Central memory CD8-positive, alpha-beta T cell (primary cell): Measurements from ENCODE around the gene KDM5A.
"Not testable (repeated sequence)": the region's sequence is repeated elsewhere in the genome, so short reads cannot be mapped to it uniquely, and the experiment has no call there.

Experiments used
- ATAC-seq: fragments of 150-1000 bp; cut with Tn5 transposase; replicated peaks from 2 replicates; pipeline ENCODE4 v1.10.0; 2022; ENCODE audit warnings: mild to moderate bottlenecking, moderate FRiP score, moderate number of reproducible peaks; ENCODE audit not compliant: poor library complexity, severe bottlenecking; ENCODE audit errors: extremely low read depth
- DNase-seq, 2 donors: peaks; one replicate each; pipeline ENCODE4 v3.0.0; 2021; ENCODE audit warnings: low spot score in 2 of 2
- H3K27ac Mint-ChIP-seq: one replicate; pipeline ENCODE4 v1.8.0; 2022; ENCODE audit warnings: low read depth, mild to moderate bottlenecking, moderate library complexity, mixed read lengths
- H3K27me3 Mint-ChIP-seq: one replicate; pipeline ENCODE4 v1.8.0; 2022; ENCODE audit warnings: mixed read lengths
- H3K36me3 Mint-ChIP-seq: one replicate; pipeline ENCODE4 v1.8.0; 2022; ENCODE audit warnings: mild to moderate bottlenecking, moderate library complexity, mixed read lengths; ENCODE audit not compliant: insufficient read depth
- H3K4me1 Mint-ChIP-seq: one replicate; pipeline ENCODE4 v1.8.0; 2022; ENCODE audit warnings: mixed read lengths
- H3K4me3 Mint-ChIP-seq: one replicate; pipeline ENCODE4 v1.8.0; 2022; ENCODE audit warnings: mild to moderate bottlenecking, moderate library complexity, mixed read lengths
- H3K9me3 Mint-ChIP-seq: one replicate; pipeline ENCODE4 v1.8.0; 2022; ENCODE audit warnings: mixed read lengths

KDM5A gene

DNA sequence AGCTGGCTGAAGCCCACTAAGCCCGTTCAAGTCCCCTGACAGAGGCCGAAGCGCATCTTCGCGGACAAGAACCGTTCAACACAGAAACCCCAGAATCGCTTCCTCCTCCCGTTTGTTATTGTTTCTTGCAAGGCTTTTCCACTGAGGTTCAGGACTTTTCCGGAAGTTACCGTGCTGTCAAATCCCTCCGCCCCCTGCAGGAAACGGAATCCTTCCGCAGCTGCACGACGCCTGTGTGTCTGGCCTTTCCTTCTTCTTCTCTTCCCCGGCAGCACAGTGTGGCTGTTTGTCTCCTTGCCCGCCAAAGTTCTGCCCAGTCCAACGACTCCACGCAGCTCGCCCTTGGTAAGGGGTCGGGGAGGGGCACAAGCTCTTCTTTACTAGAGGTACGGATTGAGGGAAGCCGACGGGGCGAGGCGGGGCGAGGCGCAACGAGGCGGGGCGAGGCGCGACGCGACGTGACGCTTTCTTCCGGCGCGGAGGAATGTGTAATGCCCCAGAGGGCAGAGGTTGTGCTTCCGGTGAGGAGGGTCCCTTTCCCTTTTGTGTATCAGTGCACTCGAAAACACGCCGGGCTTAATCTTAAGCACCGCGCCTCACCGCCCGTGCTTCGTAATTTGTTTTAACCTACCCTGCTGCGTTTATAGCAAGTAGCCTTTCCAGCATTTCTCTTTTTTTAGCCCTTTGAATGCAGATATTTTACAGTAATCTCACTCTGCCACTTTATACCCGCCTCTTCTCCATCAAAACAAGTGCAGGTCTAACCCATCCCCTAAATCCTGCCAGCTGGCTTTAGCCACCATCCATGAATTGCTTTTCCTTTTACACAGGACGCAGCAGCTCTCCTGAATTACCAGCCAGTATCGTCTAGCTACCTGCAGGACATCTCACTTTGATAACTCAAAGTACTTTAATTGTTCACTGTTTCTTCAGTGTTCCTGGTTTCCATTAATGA lies at the start of gene KDM5A:
TSS of gene KDM5A (minus strand) at position 179 of the 955 bp plus-strand sequence. CDS start 229 bp downstream, outside the sequence.
- ATAC-seq, result peak; percentile 85
- peaks cover 33% of the 10 kb centered on the region for H3K36me3 Mint-ChIP-seq
- DNase-seq, result peak; percentile 83 to 92
- peaks cover 28% of the 10 kb centered on the region for H3K4me1 Mint-ChIP-seq
- H3K27me3 Mint-ChIP-seq, result no peaks in the 10 kb centered on the region
- H3K27ac Mint-ChIP-seq, result peak within 1 kb of the TSS; percentile 97
- no peaks in the 10 kb centered on the region for H3K9me3 Mint-ChIP-seq
- H3K4me3 Mint-ChIP-seq, result peak within 1 kb of the TSS; percentile 90

DNA sequence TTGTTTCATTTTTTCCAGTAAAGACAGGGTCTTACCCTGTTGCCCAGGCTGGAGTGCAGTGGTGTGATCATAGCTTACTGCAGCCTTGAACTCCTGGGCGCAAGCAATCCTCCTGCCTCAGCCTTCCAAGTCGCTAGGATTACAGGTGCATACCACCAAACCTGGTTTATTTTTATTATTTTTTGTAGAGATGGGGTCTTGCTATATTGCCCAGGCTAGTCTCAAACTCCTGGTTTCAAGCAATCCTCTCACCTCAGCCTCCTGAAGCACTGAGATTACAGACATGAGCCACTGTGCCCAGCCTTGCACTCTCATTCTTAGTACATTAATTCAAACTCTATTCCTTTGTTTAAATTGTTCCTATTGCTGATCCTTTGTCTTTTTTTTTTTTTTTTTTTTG lies 46.6 kb upstream of the KDM5A start:
- not testable (repeated sequence) for H3K9me3 Mint-ChIP-seq, DNase-seq, H3K27me3 Mint-ChIP-seq, ATAC-seq, H3K4me3 Mint-ChIP-seq, H3K4me1 Mint-ChIP-seq, H3K27ac Mint-ChIP-seq
- H3K36me3 Mint-ChIP-seq, result peaks cover 32% of the 10 kb centered on the region

DNA sequence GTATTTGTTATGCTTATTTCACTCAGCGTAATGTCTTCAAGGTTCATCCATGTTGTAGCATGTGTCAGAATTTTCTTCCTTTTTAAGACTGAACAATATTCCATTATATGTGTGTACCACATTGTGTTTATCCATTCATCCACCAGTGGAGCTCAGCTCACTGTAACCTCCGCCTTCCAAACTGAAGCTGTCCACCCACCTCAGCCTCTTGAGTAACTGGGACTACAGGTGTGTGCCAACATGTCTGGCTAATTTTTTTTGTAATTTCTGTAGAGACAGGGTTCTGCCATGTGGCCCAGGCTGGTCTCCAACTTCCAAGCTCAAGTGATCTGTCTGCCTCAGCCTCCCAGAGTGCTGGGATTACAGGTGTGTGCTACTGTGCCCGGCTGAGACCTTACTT lies 33.4 kb upstream of the KDM5A start:
- DNase-seq, result no peak
- H3K36me3 Mint-ChIP-seq, result peaks cover 22% of the 10 kb centered on the region
- no peaks in the 10 kb centered on the region for H3K27me3 Mint-ChIP-seq
- no peak overlapping the region for H3K4me3 Mint-ChIP-seq
- H3K4me1 Mint-ChIP-seq, result no peaks in the 10 kb centered on the region
- H3K27ac Mint-ChIP-seq, result no peak overlapping the region
- no peak for ATAC-seq
- no peaks in the 10 kb centered on the region for H3K9me3 Mint-ChIP-seq

DNA sequence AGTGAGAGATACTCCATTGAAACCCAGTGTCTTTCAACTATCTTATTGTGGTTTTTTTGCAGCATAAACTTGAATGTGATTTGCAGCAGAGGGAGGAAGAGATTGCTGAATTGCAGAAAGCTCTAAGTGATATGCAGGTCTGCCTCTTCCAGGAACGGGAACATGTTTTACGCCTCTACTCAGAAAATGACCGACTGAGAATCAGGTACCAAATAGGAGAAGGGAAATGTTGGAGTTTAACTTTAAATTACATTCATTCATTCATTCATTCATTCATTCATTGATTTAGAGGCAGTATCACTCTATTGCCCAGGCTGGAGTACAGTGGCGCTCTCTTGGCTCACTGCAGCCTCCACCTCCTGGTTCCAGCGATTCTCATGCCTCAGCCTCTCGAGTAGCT lies 29.3 kb upstream of the KDM5A start:
- DNase-seq (no peak), ATAC-seq (no peak)
- Mint-ChIP-seq H3K4me3 (no peak overlapping the region), H3K4me1 (no peaks in the 10 kb centered on the region), H3K9me3 (no peaks in the 10 kb centered on the region), H3K27ac (no peak overlapping the region), H3K36me3 (peaks cover 25% of the 10 kb centered on the region), H3K27me3 (no peaks in the 10 kb centered on the region)

DNA sequence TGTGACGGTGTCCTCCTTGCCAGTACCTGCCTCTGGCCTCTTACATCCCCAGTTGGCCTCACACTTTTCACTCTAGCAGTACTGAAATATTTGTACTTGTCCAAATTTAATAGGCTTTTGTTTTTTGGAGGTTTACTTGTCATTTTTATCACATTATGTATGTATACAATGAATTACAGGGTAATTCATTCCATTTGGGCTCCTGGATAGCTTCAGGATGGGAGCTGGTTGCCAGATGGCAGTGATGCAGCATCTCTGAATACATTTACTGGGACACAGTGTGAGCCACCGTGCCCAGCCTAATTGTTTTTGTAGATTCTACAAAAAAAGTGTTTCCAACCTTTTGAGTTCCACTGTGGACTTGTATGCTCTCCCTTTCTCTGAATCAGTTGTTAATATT lies 25.7 kb upstream of the KDM5A start:
- no peaks in the 10 kb centered on the region for H3K9me3 Mint-ChIP-seq
- DNase-seq (no peak), ATAC-seq (no peak)
- no peaks in the 10 kb centered on the region for H3K4me1 Mint-ChIP-seq
- no peaks in the 10 kb centered on the region for H3K27me3 Mint-ChIP-seq
- H3K4me3 Mint-ChIP-seq, result no peak overlapping the region
- H3K27ac Mint-ChIP-seq, result peak overlapping the region; percentile 16
- peaks cover 27% of the 10 kb centered on the region for H3K36me3 Mint-ChIP-seq

DNA sequence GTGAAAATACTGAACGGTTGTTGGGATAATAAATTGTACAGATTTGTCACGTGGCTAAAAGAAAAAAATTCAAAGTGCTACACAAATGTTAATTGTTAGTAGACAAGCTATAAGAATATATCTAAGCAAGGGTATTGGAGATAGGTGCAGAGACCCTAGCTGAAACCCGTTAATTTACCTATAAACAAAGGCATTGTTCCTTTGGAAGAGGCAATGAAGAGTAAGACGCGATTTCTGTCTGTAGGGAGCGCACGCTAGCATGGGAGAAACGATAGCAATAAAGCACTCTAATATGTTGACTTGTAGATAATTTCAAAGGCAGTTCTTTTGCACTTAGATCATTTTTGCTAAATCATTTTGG lies 12.9 kb upstream of the KDM5A start:
- Mint-ChIP-seq H3K4me3 (no peak overlapping the region), H3K4me1 (no peaks in the 10 kb centered on the region), H3K27ac (no peak overlapping the region), H3K27me3 (no peaks in the 10 kb centered on the region), H3K36me3 (peaks cover 1% of the 10 kb centered on the region), H3K9me3 (no peaks in the 10 kb centered on the region)
- no peak for DNase-seq
- ATAC-seq, result no peak

DNA sequence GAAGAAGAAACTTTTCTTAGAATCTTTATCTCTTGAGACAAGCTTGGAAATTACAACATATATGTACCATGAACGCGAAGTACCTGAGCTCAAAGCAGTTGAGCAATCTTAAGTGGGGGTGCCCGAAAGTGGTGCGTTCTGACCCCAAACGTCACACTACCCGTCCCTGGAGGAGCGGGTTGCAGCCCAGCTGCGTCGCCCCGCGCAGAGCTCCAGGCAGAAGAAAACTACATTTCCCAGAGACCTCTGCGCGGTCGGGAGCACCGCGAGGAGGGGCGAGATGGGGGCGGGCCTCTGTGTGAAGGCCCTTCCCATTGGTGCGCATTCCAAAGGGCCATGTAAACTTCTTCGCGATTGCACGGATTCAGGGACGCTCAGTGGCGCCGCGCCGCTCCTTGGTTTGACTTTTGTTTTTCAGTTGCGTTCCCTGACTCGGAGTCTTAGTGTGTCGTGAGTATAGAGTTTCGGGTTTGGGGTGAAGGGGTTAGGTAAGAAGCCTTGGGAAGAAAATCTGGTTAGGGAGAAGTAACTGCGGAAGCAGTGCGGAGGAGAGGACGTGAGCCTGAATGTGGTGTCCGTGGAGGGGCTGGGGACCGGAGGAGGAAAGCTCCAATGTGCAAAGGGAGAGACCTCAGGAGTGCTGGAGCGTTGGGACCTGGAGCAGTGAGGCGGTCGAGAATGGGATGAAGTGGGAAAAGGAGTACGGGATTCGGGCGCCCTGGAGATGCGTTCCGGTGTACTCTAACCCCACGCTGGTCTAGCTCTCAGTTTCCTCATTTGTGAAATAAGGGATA lies 12.3 kb upstream of the KDM5A start, which contains the start of gene CCDC77:
TSS of gene CCDC77 (plus strand) at position 410 of the 794 bp plus-strand sequence. CDS start 7,740 bp downstream, outside the sequence.
- no peaks in the 10 kb centered on the region for H3K4me1 Mint-ChIP-seq
- H3K27me3 Mint-ChIP-seq, result no peaks in the 10 kb centered on the region
- ATAC-seq (peak; percentile 100), DNase-seq (peak; percentile 95 to 97)
- no peaks in the 10 kb centered on the region for H3K9me3 Mint-ChIP-seq
- no peak within 1 kb of the TSS for H3K27ac Mint-ChIP-seq
- H3K36me3 Mint-ChIP-seq, result peaks cover 1% of the 10 kb centered on the region
- H3K4me3 Mint-ChIP-seq, result no peak within 1 kb of the TSS

DNA sequence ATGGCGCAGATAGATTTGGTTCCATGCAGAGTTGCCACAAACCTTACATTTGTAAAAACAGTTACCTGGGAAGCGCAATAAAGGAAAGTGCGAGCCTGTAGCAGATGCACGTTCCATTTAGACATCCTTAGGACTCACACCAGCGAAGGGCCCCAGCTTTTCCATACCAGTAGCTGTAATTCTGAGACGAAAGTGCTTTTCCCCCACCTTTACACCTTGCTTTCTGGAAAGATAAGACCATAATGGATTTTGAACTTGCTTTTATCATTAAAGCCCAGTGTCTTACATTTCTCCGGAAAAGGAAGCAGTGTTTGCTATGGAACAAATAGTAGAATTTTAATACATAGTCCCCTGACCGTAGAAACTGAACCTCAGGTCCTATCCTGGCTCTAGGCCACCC lies 11.7 kb upstream of the KDM5A start:
- no peak overlapping the region for H3K4me3 Mint-ChIP-seq

DNA sequence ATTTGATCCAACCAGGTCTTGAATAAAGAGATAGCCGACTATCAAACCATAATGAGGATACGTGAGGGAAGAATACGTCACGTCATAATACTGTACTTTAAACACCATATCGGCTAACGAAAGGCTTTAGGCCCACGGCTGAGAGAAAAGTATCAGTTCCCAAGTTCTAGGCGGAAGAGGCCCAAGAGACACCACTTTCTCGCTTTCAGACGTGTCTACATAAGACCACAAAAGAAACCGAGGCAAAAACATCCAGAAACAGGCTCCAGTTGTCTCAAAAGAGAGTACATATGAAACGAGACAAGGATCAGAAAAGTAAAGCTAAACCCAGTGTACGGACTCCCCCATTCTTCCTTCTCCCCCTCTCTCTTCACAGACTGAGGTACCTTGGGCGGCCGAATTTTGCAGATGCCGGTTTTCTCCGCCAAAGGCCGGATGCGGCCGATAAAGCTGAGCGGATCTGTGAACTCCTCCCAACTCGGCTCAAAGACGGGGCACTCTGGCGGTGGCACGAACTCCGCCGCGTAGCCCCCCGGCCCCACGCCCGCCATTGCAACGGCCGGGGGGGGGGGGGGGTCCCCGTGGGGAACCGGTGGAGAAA lies 479 bp downstream of the KDM5A start:
- peak overlapping the region; percentile 90 for H3K4me3 Mint-ChIP-seq
- peaks cover 34% of the 10 kb centered on the region for H3K4me1 Mint-ChIP-seq
- ATAC-seq, result peak; percentile 75
- peaks cover 41% of the 10 kb centered on the region for H3K36me3 Mint-ChIP-seq
- peak; percentile 49 to 70 for DNase-seq
- H3K27ac Mint-ChIP-seq, result peak overlapping the region; percentile 97
- H3K9me3 Mint-ChIP-seq, result no peaks in the 10 kb centered on the region
- no peaks in the 10 kb centered on the region for H3K27me3 Mint-ChIP-seq

More for the DNA sequence above, 11.7 kb upstream of the KDM5A start:
- Mint-ChIP-seq H3K9me3 (no peaks in the 10 kb centered on the region), H3K4me1 (no peaks in the 10 kb centered on the region), H3K36me3 (peaks cover 1% of the 10 kb centered on the region), H3K27ac (no peak overlapping the region), H3K27me3 (no peaks in the 10 kb centered on the region)
- ATAC-seq, result no peak
- no peak for DNase-seq

DNA sequence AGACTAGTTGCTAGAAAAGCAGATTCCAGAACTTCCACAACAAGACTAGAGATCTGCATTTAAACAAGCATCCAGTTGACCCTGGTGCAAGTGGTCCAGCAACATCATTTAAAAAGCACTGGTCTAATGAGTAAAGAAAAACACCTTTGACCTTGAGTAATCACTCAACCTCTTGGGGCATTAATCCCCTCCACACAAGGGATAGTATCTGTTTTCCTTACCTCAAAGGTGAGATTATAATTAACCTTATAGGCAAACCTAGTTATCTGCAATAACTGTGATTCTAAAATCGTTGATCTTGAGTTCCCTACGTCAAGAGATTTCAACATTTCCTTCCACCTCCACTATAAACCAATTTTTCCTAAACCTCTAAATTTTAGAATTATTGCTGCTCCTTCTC lies 1.1 kb downstream of the KDM5A start:
- DNase-seq (no peak), ATAC-seq (no peak)
- Mint-ChIP-seq H3K9me3 (no peaks in the 10 kb centered on the region), H3K36me3 (peaks cover 46% of the 10 kb centered on the region), H3K4me1 (peaks cover 35% of the 10 kb centered on the region), H3K27me3 (no peaks in the 10 kb centered on the region), H3K27ac (peak overlapping the region; percentile 97), H3K4me3 (peak overlapping the region; percentile 90)

DNA sequence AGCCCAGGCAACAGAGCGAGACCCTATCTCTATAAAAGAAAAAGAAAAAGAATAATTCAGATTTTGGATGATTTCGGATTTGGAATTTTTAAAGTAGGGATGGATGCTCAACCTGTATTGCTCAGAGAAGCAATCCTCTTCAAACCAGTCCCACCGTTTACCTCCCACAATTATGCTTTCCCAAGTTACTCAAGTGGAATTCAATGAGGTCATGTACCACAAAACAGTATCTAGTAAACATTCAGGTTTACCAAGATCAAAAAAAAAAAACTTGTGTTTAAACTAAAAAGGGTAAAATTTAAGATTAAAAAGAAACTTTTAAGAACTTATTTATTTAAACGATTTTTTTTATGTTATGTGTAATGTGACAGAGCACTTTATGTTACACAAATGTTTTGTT lies 2.5 kb downstream of the KDM5A start:
- DNase-seq (no peak), ATAC-seq (no peak)
- Mint-ChIP-seq H3K9me3 (no peaks in the 10 kb centered on the region), H3K4me3 (peak overlapping the region; percentile 90), H3K27ac (no peak overlapping the region), H3K4me1 (peaks cover 35% of the 10 kb centered on the region), H3K27me3 (no peaks in the 10 kb centered on the region), H3K36me3 (peaks cover 57% of the 10 kb centered on the region)

DNA sequence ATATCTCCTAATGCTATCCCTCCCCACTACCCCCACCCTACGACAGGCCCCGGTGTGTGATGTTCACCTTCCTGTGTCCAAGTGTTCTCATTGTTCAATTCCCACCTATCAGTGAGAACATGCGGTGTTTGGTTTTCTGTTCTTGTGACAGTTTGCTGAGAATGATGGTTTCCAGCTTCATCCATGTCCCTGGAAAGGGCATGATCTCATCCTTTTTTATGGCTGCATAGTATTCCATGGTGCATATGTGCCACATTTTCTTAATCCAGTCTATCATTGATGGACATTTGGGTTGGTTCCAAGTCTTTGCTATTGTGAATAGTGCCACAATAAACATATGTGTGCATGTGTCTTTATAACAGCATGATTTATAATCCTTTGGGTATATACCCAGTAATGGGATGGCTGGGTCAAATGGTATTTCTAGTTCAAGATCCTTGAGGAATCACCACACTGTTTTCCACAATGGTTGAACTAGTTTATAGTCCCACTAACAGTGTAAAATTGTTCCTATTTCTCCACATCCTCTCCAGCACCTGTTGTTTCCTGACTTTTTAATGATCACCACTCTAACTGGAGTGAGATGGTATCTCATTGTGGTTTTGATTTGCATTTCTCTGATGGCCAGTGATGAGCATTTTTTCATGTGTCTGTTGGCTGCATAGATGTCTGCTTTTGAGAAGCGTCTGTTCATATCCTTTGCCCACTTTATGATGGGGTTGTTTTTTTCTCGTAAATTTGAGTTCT lies 18.2 kb downstream of the KDM5A start:
- Mint-ChIP-seq H3K4me1 (peaks cover 31% of the 10 kb centered on the region), H3K36me3 (peaks cover 44% of the 10 kb centered on the region), H3K27ac (peak overlapping the region; percentile 35)
- H3K4me3 Mint-ChIP-seq, ATAC-seq, H3K9me3 Mint-ChIP-seq, H3K27me3 Mint-ChIP-seq, DNase-seq: not testable (repeated sequence)
